Left colon (tissue), 2 donors: ENCODE measurements around the gene TRIM26. TPM values are rescaled to one million over a fixed set of nuclear protein-coding genes. Genes with fewer than 3 reads are reported as not detected.
"Not testable (repeated sequence)": the region's sequence is repeated elsewhere in the genome, so short reads cannot be mapped to it uniquely, and the experiment has no call there.

ENCODE experiments used
- ATAC-seq: fragments of 200-7000 bp; cut with Tn5 transposase; one replicate; pipeline ENCODE4 v1.9.1; 2020; ENCODE audit warnings: mild to moderate bottlenecking, moderate library complexity
- DNase-seq, 2 donors: peaks; one replicate each; pipeline ENCODE4 v3.0.0-alpha.2; 2020
- intact Hi-C, 2 donors: fragments of 100-400 bp; cut with DNase I in 1 of 2; cut with micrococcal nuclease in 1 of 2; formaldehyde crosslinking; loops; one replicate each; pipeline versions ENCODE4 v1.11.2 to v1.14.0; 2022; cut with DNase I, micrococcal nuclease
- total RNA-seq, 2 donors: library from RNA; stranded (reverse); fragmentation: NEBNext Ultra II Directional; extraction: Animal tissue kit (Norgen Biotek cat#: 25700); gene quantifications; one replicate each; pipeline ENCODE4 v1.2.1, GENCODE V29; 2021
- donor health status: DM: no; HTN: no; CAD: no.
- donor health status: DM: yes; HTN: yes; CAD: no.

Gene TRIM26
- total RNA-seq, 2 donors from 2014 or later = 47.1 to 48.7 TPM

GRCh38 chr6:30184417-30185031, 28.7 kb downstream of the TRIM26 start:
- intact Hi-C loops = no loop called here
- ATAC-seq (peak; percentile 18), DNase-seq (no peak)

DNA sequence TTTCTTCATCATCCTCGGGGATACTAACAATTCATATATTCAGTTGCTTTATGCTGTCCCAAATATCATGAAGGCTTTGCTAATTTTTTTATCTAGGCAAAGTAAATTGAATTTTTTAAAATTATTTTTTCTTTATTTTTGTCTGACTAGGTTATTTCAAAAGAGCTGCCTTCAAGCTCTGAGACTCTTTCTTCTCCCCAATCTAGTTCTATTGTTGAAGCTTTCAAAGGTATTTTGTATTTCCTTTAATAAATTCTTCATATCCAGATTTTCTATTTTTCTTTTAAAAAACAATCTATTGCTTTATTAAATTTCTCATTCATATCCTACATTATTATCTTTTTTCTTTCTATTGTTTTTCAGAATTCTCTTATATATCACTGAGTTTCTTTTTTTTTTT, 33.1 kb downstream of the TRIM26 start:
- DNase-seq (no peak), ATAC-seq (no peak)
- intact Hi-C loops = no loop called here

GRCh38 chr6:30178837-30179236, 34.4 kb downstream of the TRIM26 start:
- DNase-seq (no peak), ATAC-seq (no peak)
- intact Hi-C loops = no loop called here

- intact Hi-C loops = no loop called here
- DNase-seq = no peak
- ATAC-seq = no peak
These were observed 37.4 kb downstream of the TRIM26 start for GRCh38 chr6:30175765-30176164.

DNA sequence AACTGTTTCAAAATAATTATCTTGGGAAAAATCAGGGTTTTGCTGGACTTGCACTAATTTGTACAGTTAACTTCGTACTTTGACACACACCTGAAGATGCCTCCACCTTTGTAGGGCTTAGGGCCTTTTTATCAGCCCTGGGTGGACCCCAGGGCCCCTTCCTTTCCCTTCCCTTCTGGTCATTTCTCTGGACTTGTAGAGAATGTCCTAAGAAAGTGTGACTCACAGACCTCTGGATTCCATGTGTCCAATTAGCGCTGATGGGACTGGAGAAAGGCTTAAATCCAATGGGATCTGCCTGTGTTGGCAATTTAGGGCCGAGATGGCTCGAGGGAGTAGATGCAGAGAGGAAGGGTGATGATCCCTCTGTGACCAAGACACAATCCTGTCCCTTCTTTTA, 40.5 kb downstream of the TRIM26 start:
- intact Hi-C loops = no loop called here
- DNase-seq (no peak), ATAC-seq (peak; percentile 4)

DNA sequence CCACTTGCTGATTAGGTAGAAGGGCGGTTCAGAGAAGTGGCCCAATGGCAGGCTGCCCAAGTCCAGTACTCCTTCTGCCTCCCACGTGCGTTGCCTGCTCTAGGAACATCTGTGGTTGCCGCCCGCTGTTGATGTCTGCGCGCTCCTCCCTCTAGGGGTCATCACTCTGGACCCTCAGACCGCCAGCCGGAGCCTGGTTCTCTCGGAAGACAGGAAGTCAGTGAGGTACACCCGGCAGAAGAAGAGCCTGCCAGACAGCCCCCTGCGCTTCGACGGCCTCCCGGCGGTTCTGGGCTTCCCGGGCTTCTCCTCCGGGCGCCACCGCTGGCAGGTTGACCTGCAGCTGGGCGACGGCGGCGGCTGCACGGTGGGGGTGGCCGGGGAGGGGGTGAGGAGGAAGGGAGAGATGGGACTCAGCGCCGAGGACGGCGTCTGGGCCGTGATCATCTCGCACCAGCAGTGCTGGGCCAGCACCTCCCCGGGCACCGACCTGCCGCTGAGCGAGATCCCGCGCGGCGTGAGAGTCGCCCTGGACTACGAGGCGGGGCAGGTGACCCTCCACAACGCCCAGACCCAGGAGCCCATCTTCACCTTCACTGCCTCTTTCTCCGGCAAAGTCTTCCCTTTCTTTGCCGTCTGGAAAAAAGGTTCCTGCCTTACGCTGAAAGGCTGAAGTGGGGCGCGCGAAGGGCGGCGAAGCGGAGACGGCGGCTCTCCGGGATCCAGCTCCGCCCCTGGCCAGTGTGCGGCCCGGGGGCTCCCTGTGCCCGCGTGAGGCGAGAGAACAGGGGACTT, 41.3 kb downstream of the TRIM26 start:
- intact Hi-C loops = no loop called here
- peak; percentile 30 for ATAC-seq

DNA sequence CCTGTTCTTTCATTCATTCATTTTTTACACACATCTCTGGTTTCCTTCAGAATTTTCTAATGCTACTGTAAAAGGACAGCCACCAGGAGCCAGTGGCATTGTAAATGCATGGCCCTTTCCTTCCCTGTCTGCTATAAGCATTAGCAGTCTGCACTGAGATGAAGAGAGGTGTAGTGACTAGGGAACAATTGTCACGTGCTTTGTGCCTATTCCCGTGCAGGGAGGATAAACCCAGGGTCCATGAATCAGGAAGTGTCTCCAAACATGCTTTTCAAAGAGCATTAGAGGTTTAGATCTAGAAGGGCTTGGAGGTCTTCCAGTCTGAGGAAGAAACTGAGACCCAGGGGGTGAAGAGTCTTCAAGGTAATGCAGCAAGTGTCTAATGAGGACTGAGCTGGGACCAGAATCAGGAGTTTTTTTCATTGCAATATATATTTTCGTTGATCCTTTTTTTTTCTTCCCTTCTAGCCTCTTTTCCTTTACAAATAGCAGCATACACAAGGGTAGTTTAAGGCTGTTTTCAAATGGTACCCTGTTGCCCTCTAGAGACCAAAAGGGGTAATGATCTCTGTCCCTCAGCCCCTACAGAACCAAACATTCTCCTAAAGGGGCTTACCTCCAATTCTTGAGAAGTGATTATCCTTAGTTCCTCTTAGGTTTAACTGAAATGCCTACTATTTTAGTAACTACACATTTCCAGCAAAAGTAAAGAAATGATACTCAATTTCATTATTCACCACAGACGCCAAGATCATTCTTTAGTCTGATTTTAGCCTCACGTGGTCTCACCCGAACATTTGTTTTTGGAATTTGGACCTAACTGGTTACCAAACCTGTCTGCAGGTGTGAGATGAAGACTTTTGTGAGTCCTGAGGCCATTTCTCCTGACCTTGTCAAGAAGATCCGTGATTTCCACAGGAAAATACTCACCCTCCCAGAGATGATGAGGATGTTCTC, 43.3 kb downstream of the TRIM26 start:
- DNase-seq = no peak
- peak; percentile 71 for ATAC-seq
- intact Hi-C loops = no loop called here

More for the DNA sequence above, 41.3 kb downstream of the TRIM26 start:
- DNase-seq = no peak

GRCh38 chr6:30168741-30169140, 44.5 kb downstream of the TRIM26 start:
- intact Hi-C loops = no loop called here
- ATAC-seq = no peak
- no peak for DNase-seq

DNA sequence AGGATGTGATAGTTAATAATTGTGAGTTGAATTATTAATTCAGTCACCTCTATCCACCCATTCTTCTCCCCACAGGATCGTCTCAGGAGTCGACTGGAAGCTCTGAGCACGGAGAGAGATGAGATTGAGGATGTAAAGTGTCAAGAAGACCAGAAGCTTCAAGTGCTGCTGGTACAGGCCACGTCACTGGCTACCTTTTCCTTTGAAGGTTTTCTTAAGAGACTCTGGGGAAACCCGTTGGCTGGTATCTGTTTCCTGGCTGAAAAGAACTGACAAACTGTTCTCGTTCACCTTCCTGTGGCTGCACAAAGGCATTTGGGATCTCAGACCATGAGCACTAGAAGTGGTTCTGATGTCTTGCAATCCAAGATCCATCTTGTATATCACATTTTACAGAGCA, 46.1 kb downstream of the TRIM26 start:
- intact Hi-C loops = no loop called here
- ATAC-seq = no peak
- DNase-seq = no peak

GRCh38 chr6:30165238-30165637, 48.0 kb downstream of the TRIM26 start:
- ATAC-seq, DNase-seq, intact Hi-C loops: not testable (repeated sequence)

- DNase-seq = no peak
- ATAC-seq = no peak
- intact Hi-C loops = no loop called here
These were observed 48.5 kb downstream of the TRIM26 start for GRCh38 chr6:30164714-30165113.

DNA sequence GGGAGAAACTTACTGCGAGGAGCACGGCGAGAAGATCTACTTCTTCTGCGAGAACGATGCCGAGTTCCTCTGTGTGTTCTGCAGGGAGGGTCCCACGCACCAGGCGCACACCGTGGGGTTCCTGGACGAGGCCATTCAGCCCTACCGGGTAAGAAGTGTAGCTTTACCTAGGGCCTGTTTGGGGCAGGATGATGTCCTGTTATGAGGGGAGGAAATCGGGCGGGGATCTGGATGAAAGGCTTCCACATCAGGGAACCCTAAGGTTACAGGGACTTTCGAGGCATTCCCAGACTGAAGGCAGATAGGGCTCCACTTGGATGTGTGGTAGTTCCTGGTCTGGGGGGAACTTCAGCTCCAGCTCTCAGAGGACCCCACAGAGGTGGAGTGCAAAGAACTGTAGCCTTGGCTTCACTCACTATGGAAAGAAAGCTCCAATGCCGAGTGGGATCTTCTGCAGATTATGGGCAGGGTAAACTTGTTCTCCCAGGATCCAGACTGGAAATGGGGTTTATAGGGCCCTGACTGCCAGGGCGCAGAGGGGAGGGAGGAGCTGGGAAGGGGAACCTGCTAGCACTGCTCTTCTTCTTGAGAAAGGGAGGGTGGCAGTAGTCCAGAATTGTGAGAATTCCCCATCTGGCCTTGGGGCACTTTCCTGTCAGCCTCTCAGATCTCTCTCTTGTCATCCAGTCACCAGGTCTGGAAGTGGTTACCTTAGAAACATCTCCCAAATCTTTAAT, 49.1 kb downstream of the TRIM26 start:
- peak; percentile 38 for ATAC-seq
- DNase-seq = peak in 1 of 2 donors; percentile 23
- intact Hi-C loops = no loop called here

DNA sequence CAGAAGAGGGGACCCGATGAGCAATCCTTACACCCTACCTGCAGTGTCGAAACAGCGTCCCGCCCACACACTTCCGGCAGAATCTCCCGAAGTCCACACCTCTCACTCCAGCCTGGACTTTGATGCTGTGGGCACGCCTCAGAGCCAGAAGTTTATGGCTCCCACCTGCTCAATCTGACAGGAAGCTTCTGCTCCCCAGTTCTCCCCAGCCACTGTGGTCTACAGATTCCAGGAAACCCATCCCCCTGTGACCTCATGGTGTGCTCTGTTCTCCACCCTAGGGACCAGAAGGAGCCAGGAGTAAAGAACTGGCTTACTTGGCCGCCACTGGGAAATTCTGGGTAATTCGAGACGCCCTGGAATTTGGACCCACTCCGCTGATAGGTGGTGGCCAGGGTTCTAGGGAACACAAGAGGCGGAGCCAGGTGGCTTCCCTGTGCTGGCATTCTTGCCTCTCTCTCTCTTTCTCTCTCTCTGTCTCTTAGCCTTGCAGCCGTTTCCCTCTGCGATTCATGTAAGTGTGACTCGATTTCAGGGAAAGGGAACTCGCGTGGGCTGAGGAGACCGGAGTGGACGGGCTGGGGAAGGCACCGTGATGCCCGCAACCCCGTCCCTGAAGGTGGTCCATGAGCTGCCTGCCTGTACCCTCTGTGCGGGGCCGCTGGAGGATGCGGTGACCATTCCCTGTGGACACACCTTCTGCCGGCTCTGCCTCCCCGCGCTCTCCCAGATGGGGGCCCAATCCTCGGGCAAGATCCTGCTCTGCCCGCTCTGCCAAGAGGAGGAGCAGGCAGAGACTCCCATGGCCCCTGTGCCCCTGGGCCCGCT, 49.9 kb downstream of the TRIM26 start, which contains the start of gene TRIM15:
TRIM15 (plus strand) TSS at position 457 of the 828 bp plus-strand sequence; CDS start at position 596, 139 bp downstream.
- DNase-seq (peak; percentile 91 to 95), ATAC-seq (peak; percentile 82)
- intact Hi-C loops = no loop called here

DNA sequence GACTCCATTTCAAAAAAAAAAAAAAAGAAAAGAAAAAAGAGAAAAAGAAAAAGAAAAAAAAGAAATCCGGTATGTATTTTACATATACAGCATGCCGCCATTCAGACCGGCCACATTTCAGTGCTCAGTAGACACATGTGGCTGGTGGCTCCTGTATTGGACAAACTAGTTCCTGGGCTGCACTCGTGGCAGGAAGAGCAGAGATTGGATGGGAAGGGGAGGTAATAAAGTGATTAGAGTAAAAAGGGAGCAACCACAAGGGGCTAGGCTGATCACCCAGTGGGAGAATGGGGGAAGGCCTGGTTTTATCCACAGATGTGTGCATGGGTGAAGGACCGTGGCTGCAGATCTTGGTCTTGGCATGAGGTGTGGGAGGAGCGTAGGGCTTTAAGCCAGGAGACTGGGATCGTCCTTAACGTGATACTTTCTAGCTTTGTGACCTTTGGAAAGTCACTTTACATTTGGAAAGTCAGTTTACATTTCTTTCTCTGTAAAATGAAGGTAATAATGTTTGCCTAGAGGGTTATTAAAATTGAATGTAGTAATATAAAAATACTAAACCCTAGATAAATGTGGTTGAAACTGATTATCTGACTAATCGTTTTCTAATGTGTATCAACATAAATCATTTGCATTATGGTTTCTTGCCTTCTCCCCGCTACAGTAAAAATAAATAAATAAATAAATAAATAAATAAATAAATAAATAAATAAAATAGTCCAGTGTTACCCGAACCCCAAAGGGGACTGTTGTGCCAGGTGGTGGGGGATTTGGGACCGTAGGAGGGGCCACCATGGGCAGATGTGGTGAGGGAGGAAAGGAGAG, 50.7 kb downstream of the TRIM26 start:
- ATAC-seq (peak; percentile 44), DNase-seq (peak; percentile 49 to 59)
- intact Hi-C loops = no loop called here

DNA sequence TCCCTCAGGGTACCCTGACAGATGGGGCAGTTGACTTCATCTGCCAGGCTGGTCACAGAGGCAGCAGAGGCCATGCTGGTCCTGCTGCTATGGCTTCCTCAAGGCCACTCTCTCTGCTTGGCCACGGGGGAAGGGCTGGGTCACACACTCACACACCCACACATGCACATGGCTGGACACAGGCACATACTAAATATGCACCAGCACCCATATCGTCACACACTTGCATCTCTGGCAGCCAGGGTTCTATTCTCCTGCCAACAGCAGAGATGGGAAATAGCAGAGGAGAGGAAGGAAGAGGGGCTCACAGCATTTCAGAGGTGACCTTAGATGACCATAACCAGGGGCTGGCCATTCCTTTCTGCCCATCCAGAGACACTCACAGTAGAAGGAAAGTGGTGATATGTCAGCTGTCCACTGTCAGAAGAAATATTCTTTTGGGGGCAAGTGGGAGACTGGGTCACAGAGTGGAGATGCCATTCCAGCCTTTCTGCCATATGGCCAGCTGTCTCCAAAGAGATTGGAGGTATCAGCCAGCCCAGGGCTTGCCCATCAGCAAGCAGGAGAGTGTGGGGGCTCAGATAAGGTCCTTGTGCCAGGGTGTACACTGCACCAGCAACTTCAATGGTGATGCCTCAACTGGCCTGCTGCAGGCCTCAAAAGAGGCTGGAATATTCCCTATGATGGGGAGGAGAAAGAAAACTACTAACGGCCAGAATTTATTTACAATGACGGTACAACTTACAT, 52.2 kb downstream of the TRIM26 start, which contains the start of gene TRIM10:
TRIM10 (minus strand) TSS at position 427 of the 747 bp plus-strand sequence; CDS start at position 74, 353 bp downstream.
- no peak for ATAC-seq
- no peak for DNase-seq
- intact Hi-C loops = no loop called here
